NCI-H1930 (cell line): ENCODE data around the gene ZFP3.
"Not testable (repeated sequence)": the region's sequence is repeated elsewhere in the genome, so short reads cannot be mapped to it uniquely, and the experiment has no call there.

Experiments
- DNase-seq, 2 experiments: peaks; one replicate each; lab custom pipeline; 2025; lab: John Stamatoyannopoulos, UW

The ZFP3 gene

GRCh38 chr17:5138616-5139457, 60.6 kb downstream of the ZFP3 start:
- DNase-seq, result no peak

GRCh38 chr17:5139458-5139732, 61.1 kb downstream of the ZFP3 start:
- no peak for DNase-seq

GRCh38 chr17:5142877-5143276, 64.6 kb downstream of the ZFP3 start:
- DNase-seq, result not testable (repeated sequence)
